ENCODE results near the gene FHIT. TPM values are rescaled to one million over a fixed set of nuclear protein-coding genes. Genes with fewer than 3 reads are reported as not detected.

The FHIT gene
- total RNA-seq, 4 donors from 2014 or later, result 7.5 to 20.1 (median 13.5) TPM

DNA sequence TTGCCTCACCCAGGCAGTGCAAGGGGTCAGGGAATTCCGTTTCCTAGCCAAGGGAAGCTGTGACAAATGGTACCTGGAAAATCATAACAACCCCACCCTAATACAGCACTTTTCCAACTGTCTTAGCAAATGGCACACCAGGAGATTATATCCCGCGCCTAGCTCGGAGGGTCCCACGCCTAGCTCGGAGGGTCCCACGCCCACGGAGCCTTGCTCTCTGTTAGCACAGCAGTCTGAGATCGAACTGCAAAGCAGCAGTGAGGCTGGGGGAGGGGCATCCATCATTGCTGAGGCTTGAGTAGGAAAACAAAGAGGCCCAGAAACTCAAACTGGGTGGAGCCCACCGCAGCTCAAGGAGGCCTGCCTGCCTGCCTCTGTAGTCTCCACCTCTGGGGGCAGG is 208.1 kb downstream of the FHIT start:
- WGBS, 2 donors (ENCODE audit: low coverage in 1 of 2), result 94% methylated on average over 10 of the region's 10 CpGs; no CpG with 5 or more reads in 1 of the 2 donors
- no peak for DNase-seq

DNA sequence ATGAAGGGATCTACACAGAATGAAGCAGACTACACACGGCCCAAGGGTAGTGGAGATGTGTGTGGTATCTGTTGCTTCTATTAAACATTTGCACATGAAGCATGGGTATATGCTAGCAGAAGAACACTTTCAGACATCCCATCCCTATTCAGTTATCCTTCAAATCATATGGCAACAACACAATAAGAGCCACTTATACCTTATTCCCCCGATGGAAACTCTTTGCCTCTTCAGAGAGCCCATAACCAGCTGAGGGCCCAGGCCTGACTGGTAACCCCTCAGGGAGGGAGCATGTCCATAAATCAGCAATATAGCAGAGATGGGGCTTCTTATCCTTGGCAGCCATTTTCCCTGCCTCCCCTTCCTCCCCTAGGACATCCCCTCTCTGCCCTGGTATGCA is 210.6 kb downstream of the FHIT start:
- intact Hi-C loops (cut with DNase I; ENCODE audit: low total_unique reads), result no loop called here
- WGBS, 2 donors (ENCODE audit: low coverage in 1 of 2), result 91 to 100% methylated on average over 1 to 2 of the region's 2 CpGs

More for the DNA sequence above, 208.1 kb downstream of the FHIT start:
- Histone ChIP-seq H3K27me3 (no peaks in the 10 kb centered on the region), H3K4me1 (no peaks in the 10 kb centered on the region), H3K4me3 (no peak overlapping the region), H3K36me3 (no peaks in the 10 kb centered on the region), H3K9me3 (peaks cover 10 to 20% of the 10 kb centered on the region in 2 donors), H3K27ac (no peak overlapping the region)
- intact Hi-C loops (cut with DNase I; ENCODE audit: low total_unique reads) (no loop called here), in situ Hi-C loops (cut with MboI; ENCODE audit: low pct_ligation_motif_present in 1 of 4, low pct_unique_long_range_greater_than_20kb in 1 of 4, low sequenced_read_pairs in 3 of 4) (no loop called here)
- TF ChIP-seq POLR2AphosphoS5 (IDR thresholded peaks at IDR 0.05) (no peak), EP300 (IDR thresholded peaks at IDR 0.05; ENCODE audit: low read depth) (no peak), POLR2A (IDR thresholded peaks at IDR 0.05) (no peak)
- TF ChIP-seq, protein P1, sequence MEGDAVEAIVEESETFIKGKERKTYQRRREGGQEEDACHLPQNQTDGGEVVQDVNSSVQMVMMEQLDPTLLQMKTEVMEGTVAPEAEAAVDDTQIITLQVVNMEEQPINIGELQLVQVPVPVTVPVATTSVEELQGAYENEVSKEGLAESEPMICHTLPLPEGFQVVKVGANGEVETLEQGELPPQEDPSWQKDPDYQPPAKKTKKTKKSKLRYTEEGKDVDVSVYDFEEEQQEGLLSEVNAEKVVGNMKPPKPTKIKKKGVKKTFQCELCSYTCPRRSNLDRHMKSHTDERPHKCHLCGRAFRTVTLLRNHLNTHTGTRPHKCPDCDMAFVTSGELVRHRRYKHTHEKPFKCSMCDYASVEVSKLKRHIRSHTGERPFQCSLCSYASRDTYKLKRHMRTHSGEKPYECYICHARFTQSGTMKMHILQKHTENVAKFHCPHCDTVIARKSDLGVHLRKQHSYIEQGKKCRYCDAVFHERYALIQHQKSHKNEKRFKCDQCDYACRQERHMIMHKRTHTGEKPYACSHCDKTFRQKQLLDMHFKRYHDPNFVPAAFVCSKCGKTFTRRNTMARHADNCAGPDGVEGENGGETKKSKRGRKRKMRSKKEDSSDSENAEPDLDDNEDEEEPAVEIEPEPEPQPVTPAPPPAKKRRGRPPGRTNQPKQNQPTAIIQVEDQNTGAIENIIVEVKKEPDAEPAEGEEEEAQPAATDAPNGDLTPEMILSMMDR (IDR thresholded peaks at IDR 0.05), result no peak

DNA sequence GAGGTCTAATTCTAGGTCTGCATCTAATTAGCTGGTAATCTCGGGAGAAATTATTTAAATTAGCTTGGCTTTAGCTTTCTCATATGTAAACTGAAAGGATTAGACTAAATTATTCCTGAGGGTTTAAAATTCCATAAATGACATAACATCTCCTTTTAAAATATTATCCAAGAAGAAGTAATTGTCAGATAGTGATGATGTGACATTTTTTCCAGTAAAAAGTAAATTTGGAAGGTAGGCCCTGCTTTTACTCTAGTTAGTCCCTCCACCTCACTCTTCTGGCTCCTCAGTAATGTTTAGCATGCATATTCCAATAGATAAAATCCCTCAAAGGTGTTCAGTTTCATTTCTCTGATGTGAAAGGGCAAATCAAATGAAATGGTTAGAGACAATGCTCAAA is 215.7 kb downstream of the FHIT start:
- 84 to 90% methylated on average over 1 of the region's 1 CpG for WGBS, 2 donors (ENCODE audit: low coverage in 1 of 2)
- Histone ChIP-seq H3K27me3 (no peaks in the 10 kb centered on the region), H3K9me3 (no peaks in the 10 kb centered on the region), H3K4me3 (no peak overlapping the region), H3K4me1 (no peaks in the 10 kb centered on the region), H3K36me3 (no peaks in the 10 kb centered on the region), H3K27ac (no peak overlapping the region)
- TF ChIP-seq EP300 (IDR thresholded peaks at IDR 0.05; ENCODE audit: low read depth), result no peak
- TF ChIP-seq POLR2A (IDR thresholded peaks at IDR 0.05), result no peak
- no peak for TF ChIP-seq POLR2AphosphoS5 (IDR thresholded peaks at IDR 0.05)
- TF ChIP-seq, protein P1 (IDR thresholded peaks at IDR 0.05), result no peak
- in situ Hi-C loops (cut with MboI; ENCODE audit: low pct_ligation_motif_present in 1 of 4, low pct_unique_long_range_greater_than_20kb in 1 of 4, low sequenced_read_pairs in 3 of 4) (no loop called here), intact Hi-C loops (cut with DNase I; ENCODE audit: low total_unique reads) (no loop called here)
- no peak for DNase-seq

More for the DNA sequence above, 210.6 kb downstream of the FHIT start:
- no peak overlapping the region for H3K27ac ChIP-seq
- H3K4me3 ChIP-seq, result no peak overlapping the region
- H3K27me3 ChIP-seq, result no peaks in the 10 kb centered on the region
- in situ Hi-C loops (cut with MboI; ENCODE audit: low pct_ligation_motif_present in 1 of 4, low pct_unique_long_range_greater_than_20kb in 1 of 4, low sequenced_read_pairs in 3 of 4), result no loop called here
- no peaks in the 10 kb centered on the region for H3K4me1 ChIP-seq
- DNase-seq, result no peak
- no peaks in the 10 kb centered on the region for H3K36me3 ChIP-seq
- peaks cover 10 to 20% of the 10 kb centered on the region in 2 donors for H3K9me3 ChIP-seq
- TF ChIP-seq POLR2AphosphoS5 (IDR thresholded peaks at IDR 0.05) (no peak), EP300 (IDR thresholded peaks at IDR 0.05; ENCODE audit: low read depth) (no peak), POLR2A (IDR thresholded peaks at IDR 0.05) (no peak)
- TF ChIP-seq, protein P1 (IDR thresholded peaks at IDR 0.05), result no peak

DNA sequence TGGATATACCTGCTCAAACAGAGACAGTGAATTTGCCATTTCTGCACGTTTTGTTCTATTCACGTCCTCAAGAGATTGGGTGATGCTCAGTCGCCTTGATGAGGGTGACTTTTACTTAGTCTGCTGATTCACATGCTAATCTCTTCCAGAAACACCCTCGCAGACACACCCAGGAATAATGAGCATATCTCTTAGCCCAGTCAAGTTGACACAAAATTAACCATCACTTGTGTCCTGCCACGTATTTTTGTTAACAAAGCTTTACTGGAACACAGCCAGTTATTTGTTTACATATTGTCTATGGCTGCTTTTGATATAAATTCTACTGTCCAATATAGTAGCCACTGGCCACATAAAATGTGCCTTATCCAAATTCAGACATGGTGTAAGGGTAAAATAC is 218.3 kb downstream of the FHIT start:
- Histone ChIP-seq H3K4me3 (no peak overlapping the region), H3K36me3 (no peaks in the 10 kb centered on the region), H3K9me3 (no peaks in the 10 kb centered on the region), H3K4me1 (no peaks in the 10 kb centered on the region), H3K27me3 (no peaks in the 10 kb centered on the region), H3K27ac (no peak overlapping the region)
- DNase-seq, result no peak
- intact Hi-C loops (cut with DNase I; ENCODE audit: low total_unique reads), result no loop called here
- TF ChIP-seq, protein P1 (IDR thresholded peaks at IDR 0.05), result no peak
- TF ChIP-seq POLR2AphosphoS5 (IDR thresholded peaks at IDR 0.05) (no peak), EP300 (IDR thresholded peaks at IDR 0.05; ENCODE audit: low read depth) (no peak), POLR2A (IDR thresholded peaks at IDR 0.05) (no peak)
- in situ Hi-C loops (cut with MboI; ENCODE audit: low pct_ligation_motif_present in 1 of 4, low pct_unique_long_range_greater_than_20kb in 1 of 4, low sequenced_read_pairs in 3 of 4), result no loop called here
- WGBS, 2 donors (ENCODE audit: low coverage in 1 of 2), result 71 to 78% methylated on average over 1 to 5 of the region's 5 CpGs

Measured in transverse colon (tissue), 4 donors.